Measurements from ENCODE around the gene UNC5B.

DNA sequence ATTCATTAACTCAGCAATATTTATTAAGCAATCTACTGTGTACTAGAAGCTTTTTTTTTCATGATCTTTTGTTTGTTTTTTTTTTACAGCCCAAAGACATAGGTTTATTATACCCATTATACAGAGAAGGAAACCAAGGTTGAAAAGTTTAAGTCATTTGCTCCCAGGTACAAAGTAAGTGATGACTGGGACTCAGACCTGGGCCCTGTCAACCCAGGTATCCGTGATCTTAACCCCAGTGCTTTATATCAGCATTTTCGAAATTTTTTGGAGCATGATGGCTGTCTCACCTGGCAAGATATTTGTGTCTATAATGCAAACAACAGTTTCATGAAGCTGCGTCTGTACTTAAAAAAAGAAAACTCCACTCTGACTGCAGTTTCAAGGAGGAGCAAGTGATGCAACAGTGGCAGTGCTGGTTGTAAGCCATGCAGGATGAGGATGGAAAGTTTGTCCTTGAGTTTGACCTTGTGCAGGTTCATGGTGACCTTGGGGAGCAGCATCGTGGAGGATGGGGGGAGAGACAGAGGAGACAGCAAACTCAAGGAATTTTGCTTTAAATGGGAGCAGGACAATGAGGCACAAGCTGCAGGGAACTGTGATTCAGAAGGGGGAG is 118.5 kb downstream of the UNC5B start:
- TF ChIP-seq POLR2A (IDR thresholded peaks at IDR 0.05) = no peak
- TF ChIP-seq, protein P1, sequence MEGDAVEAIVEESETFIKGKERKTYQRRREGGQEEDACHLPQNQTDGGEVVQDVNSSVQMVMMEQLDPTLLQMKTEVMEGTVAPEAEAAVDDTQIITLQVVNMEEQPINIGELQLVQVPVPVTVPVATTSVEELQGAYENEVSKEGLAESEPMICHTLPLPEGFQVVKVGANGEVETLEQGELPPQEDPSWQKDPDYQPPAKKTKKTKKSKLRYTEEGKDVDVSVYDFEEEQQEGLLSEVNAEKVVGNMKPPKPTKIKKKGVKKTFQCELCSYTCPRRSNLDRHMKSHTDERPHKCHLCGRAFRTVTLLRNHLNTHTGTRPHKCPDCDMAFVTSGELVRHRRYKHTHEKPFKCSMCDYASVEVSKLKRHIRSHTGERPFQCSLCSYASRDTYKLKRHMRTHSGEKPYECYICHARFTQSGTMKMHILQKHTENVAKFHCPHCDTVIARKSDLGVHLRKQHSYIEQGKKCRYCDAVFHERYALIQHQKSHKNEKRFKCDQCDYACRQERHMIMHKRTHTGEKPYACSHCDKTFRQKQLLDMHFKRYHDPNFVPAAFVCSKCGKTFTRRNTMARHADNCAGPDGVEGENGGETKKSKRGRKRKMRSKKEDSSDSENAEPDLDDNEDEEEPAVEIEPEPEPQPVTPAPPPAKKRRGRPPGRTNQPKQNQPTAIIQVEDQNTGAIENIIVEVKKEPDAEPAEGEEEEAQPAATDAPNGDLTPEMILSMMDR (IDR thresholded peaks at IDR 0.05) = no peak
